LoVo (cell line): Measurements from ENCODE around the gene NRK.
"Not testable (repeated sequence)": the region's sequence is repeated elsewhere in the genome, so short reads cannot be mapped to it uniquely, and the experiment has no call there.

ENCODE experiments used
- DNase-seq: peaks from one replicate; pipeline ENCODE4 v3.0.0-alpha.2; 2016; ENCODE audit warnings: low spot score

NRK gene, protein sequence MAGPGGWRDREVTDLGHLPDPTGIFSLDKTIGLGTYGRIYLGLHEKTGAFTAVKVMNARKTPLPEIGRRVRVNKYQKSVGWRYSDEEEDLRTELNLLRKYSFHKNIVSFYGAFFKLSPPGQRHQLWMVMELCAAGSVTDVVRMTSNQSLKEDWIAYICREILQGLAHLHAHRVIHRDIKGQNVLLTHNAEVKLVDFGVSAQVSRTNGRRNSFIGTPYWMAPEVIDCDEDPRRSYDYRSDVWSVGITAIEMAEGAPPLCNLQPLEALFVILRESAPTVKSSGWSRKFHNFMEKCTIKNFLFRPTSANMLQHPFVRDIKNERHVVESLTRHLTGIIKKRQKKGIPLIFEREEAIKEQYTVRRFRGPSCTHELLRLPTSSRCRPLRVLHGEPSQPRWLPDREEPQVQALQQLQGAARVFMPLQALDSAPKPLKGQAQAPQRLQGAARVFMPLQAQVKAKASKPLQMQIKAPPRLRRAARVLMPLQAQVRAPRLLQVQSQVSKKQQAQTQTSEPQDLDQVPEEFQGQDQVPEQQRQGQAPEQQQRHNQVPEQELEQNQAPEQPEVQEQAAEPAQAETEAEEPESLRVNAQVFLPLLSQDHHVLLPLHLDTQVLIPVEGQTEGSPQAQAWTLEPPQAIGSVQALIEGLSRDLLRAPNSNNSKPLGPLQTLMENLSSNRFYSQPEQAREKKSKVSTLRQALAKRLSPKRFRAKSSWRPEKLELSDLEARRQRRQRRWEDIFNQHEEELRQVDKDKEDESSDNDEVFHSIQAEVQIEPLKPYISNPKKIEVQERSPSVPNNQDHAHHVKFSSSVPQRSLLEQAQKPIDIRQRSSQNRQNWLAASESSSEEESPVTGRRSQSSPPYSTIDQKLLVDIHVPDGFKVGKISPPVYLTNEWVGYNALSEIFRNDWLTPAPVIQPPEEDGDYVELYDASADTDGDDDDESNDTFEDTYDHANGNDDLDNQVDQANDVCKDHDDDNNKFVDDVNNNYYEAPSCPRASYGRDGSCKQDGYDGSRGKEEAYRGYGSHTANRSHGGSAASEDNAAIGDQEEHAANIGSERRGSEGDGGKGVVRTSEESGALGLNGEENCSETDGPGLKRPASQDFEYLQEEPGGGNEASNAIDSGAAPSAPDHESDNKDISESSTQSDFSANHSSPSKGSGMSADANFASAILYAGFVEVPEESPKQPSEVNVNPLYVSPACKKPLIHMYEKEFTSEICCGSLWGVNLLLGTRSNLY (N-terminal part only)

DNA sequence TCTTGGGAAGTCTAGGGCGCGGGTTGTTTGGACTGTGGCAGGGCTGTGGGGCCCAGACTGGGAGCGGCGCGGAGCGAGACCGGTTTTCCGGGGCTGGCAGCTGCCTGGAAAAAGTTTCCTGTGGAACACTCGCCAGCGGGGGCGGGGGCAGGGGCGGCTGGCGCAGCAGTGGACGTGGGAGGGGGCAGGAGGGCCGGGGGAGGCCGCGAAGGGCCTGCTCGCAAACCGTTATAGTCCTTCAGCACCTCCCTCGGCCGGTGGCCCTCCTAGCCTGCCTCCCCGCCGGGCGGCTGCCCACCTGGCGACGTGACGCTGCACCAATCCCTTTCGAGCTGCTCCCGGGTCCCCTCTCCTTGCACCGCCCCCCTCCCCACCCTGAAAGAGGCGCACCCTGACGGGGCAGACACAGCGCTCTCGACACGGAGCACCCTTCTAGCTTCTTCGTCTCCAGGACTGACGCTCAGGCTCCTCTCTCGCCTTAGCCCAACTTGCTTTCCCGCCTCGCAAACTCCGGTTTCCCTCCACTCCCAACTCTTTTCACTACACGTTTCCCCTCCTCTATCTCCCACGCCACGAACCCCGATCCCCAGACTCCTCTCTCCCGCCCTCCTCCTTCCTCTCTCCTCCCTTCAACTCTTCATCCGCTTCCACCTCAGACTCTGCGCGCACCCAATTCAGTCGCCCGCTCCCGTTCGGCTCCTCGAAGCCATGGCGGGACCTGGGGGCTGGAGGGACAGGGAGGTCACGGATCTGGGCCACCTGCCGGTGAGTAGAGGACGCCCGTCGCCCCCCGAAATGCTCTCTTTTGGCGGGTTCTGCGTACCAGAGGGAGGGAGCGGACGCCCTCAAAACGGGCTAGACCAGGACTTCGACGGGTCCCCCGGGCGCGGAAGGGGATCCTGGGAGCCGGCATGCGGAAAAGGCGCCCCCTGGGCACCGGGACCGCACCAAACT, at the start of gene NRK:
Gene NRK (plus strand): TSS at position 402 of the 954 bp plus-strand sequence. CDS start 307 bp downstream, at position 709.
- DNase-seq: no peak

DNA sequence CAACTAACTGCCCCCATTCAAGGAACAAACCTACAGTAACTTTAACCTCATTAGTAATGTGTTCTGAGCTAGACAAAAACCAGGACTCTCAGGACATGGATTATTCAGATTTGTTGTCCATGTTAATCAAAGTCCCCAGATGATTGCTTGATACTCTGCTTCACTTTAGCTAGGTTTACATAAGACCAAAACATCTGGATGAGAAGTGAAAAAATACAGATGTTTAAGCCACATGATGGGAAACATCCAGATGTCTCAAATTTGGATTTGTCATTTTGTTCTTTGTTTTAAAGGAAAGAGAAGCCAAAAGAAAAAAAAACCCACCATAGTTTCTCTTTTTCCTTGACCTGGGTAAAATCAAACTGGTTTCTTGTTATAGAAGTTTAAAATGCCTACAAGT, 48.5 kb upstream of the NRK start:
- DNase-seq: no peak

DNA sequence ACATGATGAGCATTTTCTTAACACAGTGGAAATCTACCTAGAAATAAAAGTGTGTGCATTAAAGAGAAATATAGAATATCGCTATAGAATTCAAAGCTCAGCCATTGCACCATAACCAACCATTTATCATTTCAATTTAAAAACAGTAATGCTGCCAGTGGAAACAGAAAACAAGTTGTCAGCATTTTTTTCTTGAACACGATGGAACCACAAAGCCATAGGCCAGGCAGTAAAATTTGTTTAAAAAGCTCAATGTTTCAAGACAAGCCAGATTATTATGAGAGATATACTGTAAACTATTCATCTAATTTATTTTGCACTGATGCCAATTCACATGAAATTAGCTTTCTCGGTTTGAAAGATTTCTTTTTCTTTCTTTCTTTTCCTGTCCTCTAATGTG, 46.7 kb upstream of the NRK start:
- DNase-seq: no peak

DNA sequence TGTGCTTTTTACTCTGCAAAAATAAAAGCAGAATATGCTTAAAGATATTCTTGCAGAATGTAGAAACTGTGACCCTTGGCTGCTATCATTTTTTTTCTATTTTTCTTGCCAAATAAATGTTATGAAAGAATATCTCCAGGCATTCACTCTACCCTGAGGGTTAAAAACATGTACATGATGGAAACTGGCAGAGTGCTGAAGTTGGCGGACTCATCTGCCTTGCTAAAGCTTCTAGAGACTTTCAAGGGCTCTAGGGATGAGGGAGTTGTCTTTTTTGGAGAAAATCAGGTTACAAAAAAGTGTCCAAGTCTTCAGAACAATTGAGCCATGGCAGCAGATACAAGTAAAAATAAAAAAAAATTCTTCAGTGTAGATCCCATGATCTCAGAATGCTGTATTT, 40.5 kb upstream of the NRK start:
- no peak for DNase-seq

DNA sequence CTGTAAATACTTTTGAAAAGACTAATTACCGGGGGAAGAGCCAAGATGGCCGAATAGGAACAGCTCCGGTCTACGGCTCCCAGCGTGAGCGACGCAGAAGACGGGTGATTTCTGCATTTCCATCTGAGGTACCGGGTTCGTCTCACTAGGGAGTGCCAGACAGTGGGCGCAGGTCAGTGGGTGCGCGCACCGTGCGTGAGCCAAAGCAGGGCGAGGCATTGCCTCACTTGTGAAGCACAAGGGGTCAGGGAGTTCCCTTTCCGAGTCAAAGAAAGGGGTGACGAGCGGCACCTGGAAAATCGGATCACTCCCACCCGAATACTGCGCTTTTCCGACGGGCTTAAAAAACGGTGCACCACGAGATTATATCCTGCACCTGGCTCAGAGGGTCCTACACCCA, 25.5 kb upstream of the NRK start:
- not testable (repeated sequence) for DNase-seq

DNA sequence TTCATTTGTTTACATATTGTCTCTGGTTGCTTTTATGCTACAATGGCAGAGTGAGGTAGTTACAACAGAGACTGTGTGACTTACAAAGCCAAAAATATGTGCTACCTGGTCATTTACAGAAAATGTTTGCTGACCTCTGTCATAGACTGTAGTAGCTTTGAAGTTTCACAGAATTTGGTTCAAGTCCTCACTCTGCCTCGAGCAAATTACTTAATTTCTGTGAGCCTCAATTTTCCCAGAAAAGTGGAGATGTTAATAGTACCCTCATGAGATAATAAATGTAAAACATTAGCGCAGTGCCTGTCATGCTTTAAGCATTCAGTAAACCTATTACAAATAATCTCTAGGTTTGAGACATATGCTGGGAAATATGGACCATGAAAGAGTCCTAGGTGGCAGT, 18.4 kb upstream of the NRK start:
- no peak for DNase-seq

DNA sequence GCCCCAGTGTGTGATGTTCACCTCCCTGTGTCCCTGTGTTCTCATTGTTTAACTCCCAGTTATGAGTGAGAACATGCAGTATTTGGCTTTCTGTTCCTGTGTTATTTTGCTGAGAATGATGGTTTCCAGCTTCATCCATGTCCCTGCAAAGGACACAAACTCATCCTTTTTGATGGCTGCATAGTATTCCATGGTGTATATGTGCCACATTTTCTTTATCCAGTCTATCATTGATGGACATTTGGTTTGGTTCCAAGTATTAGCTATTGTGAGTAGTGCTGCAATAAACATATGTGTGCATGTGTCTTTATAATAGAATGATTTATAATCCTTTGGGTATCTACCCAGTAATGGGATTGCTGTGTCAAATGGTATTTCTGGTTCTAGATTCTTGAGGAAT, 16.7 kb upstream of the NRK start:
- DNase-seq: not testable (repeated sequence)

DNA sequence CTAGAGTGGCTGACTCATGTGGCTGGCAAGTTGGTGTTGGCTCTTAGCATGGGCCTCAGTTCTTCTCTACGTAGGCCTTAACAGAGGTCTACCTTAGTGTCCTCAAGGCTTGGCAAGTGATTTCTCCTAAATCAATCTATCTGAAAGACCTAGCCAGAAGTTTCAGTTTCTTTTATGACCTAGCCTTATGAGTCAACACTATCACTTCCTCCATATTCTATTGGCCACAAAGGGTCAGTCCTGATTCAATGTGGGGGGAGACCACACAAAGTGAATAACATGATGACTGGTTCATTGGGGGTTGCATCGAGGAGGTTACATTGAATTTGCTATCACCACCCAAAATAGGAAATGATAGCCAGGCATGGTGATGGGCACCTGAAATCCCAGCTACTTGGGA, 5.8 kb upstream of the NRK start:
- DNase-seq: no peak

DNA sequence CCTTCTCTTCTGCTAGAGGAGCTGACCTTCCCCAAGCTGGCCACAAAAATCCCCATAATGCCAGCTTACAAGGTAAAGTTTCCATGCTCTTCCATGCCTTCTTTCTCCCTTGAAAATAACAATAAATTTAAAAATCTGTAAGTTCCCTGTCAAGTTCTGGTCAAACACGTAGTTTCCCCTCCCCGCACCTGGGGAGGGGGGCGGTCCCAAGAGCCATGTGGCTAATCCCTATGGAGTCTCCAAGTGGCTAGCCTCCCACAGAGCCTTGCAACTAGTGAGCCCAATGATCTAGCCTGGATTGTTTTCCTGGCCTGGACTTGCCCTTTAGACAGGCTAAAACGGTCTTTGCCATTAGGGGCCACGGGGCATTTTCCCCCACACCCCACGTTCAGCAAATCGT, 2.1 kb upstream of the NRK start:
- DNase-seq: no peak

DNA sequence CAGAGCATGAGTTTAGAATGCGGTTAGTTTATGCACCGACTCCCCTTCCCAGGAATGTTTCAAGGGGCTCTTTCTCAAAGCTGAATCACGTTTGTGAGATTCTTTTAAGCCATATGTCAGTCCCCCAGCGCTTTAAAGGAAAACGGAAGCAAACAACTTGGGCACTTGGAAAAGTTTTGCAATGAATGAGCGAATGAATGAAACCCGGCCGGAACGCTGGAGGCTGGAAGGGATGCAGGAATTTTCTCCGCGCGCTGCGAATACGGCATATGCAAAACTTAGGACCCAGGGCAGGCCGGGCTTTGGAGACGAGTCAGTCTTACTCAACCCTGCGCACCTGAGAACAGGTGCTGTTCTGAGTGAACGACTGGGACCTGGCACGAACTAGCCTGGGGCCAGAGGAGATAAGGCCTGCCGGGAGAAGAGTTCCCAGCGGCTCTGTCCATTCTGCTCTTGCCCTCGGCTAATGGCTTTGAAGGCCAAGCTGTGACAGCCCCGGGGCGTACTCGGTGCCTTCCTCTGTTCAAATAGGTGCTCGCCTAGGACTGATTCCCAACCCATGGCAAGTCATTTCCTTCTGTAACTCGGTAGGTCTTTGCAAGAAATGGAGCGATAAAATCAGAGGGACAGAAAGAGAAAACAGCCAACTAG, 743 bp upstream of the NRK start:
- DNase-seq: no peak

DNA sequence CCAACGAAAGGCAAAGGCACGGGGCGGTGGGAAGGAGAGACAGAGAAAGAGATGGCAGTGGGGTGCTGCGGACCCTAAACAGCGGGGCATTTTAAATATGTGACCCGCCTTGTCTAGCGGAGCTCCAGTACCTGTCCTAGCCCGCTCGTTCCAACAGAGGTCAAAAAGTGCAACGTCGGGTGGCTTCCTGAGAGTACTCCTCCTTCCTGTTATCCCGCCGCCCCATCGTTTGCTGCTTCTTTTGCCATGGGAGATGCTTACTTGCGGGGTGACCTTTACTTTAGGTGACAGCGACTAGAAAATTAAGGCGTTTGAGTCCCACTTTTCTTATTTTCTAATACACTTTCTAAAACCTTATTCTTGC, 735 bp downstream of the NRK start:
- no peak for DNase-seq

DNA sequence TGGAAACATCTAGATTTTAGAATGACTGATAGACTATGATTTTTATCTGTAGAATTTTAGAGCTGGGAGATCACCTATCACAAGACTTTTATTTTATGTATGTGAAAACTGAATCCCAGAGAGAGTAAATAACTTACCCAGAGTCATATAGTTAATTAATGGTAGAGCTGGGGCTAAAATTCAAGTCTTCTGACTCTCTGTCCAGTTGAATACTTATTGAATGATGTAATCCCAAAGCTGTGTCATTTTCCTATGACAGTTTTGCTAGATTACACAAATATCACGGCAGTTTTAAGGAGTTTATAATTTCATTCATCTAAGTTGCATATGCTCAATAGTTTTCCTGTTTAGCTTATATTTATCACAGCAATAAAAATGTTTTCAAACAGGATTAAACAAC, 6.7 kb downstream of the NRK start:
- DNase-seq: no peak

DNA sequence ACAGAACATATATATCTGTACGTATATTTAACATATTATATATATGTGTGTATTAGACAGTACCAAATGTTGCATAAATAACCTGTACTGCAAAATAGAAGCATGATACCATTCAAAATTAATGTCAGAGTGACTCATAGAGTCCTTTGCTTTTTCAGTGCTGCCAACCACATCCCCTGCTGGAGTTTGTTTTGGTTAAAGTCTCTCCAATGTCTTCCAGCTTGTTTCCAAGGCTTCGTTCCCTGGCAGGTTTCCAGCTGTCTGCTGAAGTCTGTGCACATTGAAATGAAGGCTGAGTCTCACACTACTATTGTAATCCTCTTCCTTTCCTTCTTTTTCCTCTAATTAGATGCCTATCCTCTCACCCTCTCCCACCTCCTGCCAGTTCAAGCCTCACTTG, 14.9 kb downstream of the NRK start:
- no peak for DNase-seq

DNA sequence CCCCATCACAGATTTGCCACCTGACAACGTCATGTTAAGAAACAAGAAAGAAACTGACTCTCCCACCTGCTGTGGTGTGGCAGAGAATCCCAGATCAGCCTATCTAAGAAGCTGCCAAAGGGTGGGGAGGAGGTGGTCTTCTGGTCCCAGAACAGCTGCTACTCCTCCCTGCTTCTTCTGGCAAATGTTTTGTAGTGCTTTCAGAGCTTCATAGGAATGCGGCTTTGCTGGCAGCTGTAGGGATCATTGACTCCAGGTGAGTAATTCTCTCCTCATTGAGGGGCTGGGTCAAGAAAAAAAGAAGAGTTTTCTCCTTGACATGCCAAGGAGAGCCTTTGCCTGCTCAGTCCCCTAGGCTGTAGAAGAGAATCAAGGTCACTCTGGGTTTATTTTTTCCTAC, 23.3 kb downstream of the NRK start:
- DNase-seq: no peak

DNA sequence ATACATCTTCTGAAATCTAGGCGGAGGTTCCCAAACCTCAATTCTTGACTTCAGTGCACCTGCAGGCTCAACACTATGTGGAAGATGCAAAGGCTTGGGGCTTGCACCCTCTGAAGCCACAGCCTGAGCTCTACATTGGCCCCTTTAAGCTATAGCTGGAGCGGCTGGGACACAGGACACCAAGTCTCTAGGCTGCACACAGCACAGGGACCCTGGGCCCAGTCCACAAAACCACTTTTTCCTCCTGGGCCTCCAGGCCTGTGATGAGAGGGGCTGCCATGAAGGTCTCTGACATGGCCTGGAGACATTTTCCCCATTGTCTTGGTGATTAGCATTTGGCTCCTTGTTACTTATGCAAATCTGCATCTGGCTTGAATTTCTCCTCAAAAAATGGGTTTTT, 27.8 kb downstream of the NRK start:
- DNase-seq: not testable (repeated sequence)

DNA sequence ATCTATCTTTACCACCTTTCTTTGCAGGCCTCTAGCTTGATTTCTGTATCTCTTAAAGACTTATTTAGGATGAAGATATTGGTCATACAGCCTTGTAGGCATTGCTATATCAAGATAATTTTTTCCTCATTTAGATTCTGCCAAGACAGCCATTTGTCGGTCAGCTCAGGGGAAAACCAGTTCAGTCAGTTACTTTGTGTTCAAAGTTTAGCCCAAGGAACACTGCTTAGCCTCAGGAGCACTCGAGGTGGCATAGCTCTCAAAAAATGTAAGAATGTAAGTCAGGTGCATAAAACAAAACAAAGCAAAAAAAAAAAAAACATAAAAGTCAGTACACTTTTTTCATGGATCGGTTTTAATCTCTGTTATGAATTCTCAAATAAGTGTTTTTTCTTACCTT, 43.4 kb downstream of the NRK start:
- DNase-seq: no peak

DNA sequence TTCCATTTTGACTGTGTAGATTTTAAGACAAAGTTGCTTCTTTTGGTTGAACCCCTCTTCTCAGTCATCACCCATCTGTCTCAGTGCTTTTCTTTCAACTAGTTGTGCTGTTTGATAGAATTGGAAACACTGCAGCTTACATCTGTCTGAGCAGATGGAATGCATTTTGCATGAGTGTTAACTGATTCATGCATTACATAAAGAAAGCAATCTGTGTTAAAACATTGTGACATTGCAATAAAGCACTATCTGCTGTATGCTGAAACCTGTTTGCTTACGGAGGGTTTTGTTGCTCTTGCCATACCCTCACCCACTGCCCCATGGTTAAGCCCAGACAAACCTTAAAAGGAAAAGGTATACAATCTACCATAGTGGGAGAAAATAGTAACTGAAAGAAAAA, 47.4 kb downstream of the NRK start:
- no peak for DNase-seq

DNA sequence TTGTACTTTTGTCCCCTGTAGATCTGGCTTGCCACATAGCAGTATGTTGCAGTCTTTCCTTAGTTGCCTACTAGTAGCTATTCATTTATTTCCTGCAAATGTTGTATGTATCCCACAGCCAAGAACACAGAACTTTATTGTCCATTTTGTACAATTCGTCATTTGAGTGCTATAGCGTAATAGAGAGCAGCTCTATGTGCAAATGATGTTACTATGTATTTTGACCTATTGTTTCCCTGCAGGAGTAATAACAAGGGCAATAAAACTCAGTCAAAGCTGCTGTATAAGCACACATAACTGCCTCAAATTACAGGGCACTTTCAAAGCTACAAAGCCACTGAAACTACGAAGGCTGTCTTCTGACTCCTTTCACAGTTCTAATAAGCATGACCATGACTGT, 48.1 kb downstream of the NRK start:
- no peak for DNase-seq

DNA sequence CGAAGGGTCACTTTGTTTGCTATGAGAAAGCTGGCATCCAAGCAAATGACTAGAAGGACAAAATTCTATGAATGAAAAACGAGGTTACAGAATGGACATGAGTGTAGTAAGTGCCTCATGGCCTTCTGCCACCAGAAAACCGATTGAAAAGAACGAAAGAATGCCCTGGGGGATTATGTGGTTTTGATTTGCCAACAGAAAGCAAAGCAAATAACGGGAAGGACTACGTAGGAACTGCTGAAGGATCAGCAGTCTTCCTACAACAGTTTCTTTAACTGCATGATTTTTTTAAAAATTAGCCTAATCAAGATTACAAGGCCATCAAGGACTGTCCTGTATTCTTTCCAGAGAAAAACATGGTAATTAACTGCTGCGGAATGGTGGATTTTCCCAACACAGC, 50.6 kb downstream of the NRK start:
- no peak for DNase-seq

DNA sequence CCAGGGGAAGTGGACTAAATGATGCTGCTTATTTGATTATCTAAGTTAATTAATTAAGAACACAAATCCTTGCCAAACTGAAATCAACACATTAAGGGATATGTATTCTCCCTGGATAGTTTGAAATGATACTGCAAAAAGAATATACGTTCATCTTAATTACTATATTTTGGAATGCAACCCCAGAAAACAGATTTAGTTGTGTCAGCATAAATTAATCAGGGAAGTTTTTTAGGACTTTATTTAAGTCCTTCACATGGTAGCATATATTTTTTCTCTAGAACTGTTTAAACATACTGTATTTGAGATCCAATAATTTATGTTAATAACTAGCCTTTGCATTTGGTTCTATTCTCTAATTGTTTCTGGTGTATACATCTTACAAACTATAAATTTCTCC, 52.5 kb downstream of the NRK start:
- DNase-seq: no peak

DNA sequence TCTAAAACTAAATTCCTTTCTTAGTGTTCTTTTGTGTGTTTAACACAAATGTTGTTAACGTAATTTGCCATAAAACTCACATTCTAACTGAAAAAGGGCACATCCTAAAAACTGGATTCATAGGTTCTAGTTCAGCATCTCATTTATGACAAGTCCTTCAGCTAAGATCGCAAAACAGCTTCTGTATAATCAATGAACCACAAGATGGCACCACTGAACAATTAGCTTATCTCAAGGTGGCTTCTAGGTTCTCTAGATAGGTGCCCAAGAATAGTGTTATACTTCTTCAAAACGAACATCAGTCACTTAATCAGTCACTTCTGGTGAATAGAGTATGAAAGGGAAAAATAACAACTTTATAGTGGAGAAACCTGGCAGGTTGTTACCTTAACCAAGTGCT, 54.3 kb downstream of the NRK start:
- DNase-seq: peak; percentile 4
